Measurements from ENCODE around the gene LSM4.

Gene LSM4

GRCh38 chr19:18311502-18312091 is 11.3 kb downstream of the LSM4 start:
- Histone ChIP-seq H3K9me3 (replicated peaks in 1 of 11) (no peaks in the 10 kb centered on the region), H3K4me1 (peaks cover 40 to 67% (median 48%) of the 10 kb centered on the region in 10 experiments), H3K27ac (peak overlapping the region in 6 of 11 experiments; percentile 7 to 56 (median 32); a peak in 10 of 22 replicates), H3K27me3 (no peaks in the 10 kb centered on the region), H3K36me3 (peaks cover 54 to 88% (median 73%) of the 10 kb centered on the region in 11 experiments), H3K4me3 (no peak overlapping the region), H3K4me2 (no peak overlapping the region), H3K9ac (peak overlapping the region in 5 of 11 experiments; percentile 23 to 39 (median 33); a peak in 4 of 22 replicates), H4K20me1 (peaks cover 0 to 13% (median 0%) of the 10 kb centered on the region in 11 experiments; a peak in 4 of 22 replicates)
- TF ChIP-seq Cebpa-rat (IDR thresholded peaks at IDR 0.05), result no peak

DNA sequence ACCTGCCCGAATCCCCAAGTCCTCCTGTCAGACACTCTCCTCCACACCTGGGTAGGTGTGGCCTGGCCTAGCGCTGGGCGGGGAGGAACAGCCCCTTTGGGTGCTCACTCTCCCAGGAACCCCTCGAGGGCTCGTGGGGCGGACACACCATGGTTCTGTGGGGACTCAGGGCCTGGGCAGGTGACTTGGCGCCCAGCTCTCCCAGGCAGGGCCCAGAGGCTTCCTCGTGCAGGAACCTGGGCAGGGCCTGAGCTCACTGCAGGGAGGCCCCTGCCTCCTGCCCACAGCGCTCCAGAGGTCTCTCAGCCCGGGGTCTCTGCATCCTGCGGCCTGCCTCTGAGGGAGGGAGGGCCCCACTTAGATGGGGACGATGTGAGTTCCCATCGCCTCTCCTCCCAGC is 11.9 kb downstream of the LSM4 start:
- no peak overlapping the region for H3K4me3 ChIP-seq
- no peaks in the 10 kb centered on the region for H3K27me3 ChIP-seq
- H3K36me3 ChIP-seq, result peaks cover 54 to 88% (median 73%) of the 10 kb centered on the region in 11 experiments
- peaks cover 0 to 13% (median 0%) of the 10 kb centered on the region in 11 experiments; a peak in 4 of 22 replicates for H4K20me1 ChIP-seq
- H3K9me3 ChIP-seq (replicated peaks in 1 of 11), result no peaks in the 10 kb centered on the region
- H3K4me2 ChIP-seq, result no peak overlapping the region
- 0 out of 22 replicates have a peak overlapping the region, but pooled peaks of 3 of the 11 experiments have one; percentile 5 to 33 (median 13) for H3K9ac ChIP-seq
- peaks cover 40 to 67% (median 48%) of the 10 kb centered on the region in 10 experiments for H3K4me1 ChIP-seq
- TF ChIP-seq Cebpa-rat (IDR thresholded peaks at IDR 0.05), result no peak
- peak overlapping the region in 4 of 11 experiments; percentile 7 to 48 (median 20); a peak in 5 of 22 replicates for H3K27ac ChIP-seq

DNA sequence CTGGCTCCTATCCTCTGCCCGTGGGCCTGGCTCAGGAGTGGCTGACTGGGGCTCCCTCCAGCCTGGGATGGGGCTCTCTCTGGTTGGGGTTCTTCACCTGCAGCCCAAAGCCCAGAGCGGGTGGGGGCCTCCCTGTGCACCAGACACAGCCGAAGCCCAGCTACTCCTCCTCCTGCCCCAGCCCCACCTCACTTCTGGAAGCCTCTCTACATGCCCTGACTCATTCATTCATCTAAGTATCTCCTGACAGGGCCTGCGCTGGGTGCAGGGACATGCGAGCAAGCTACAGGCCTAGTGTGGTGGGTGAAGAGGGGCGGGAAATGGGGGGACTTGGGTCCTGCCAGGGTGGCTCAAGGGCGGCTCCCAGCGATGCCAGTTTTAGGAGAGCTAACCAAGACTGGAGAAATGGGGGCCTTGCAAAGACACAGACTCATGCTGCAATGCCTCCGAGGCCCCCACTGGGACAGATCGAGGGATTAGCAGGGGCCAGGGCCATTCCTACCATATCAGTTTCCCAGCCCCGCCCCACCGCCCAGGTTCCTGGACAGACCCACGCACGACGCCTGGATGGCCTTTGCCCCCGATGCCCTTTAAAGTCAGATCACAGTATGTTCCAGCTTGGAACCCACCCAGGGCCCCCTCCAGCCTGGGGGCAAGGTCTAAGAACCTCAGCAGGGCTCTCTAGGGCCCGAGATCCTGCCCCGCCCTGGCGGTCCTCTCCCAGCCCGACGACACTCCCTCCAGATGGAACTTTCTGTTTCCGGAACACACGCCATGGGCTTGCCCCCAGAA is 12.6 kb downstream of the LSM4 start:
- Histone ChIP-seq H3K9me3 (replicated peaks in 1 of 11) (no peaks in the 10 kb centered on the region), H4K20me1 (peaks cover 0 to 13% (median 0%) of the 10 kb centered on the region in 11 experiments; a peak in 4 of 22 replicates), H3K4me2 (0 out of 22 replicates have a peak overlapping the region, but pooled peaks of 1 of the 11 experiments have one; percentile 95), H3K36me3 (peaks cover 54 to 81% (median 68%) of the 10 kb centered on the region in 11 experiments), H3K9ac (0 out of 22 replicates have a peak overlapping the region, but pooled peaks of 3 of the 11 experiments have one; percentile 5 to 33 (median 13)), H3K27ac (peak overlapping the region in 2 of 11 experiments; percentile 28 to 48; a peak in 2 of 22 replicates), H3K4me1 (peaks cover 43 to 67% (median 48%) of the 10 kb centered on the region in 10 experiments), H3K27me3 (no peaks in the 10 kb centered on the region), H3K4me3 (no peak overlapping the region)
- no peak for TF ChIP-seq Cebpa-rat (IDR thresholded peaks at IDR 0.05)

DNA sequence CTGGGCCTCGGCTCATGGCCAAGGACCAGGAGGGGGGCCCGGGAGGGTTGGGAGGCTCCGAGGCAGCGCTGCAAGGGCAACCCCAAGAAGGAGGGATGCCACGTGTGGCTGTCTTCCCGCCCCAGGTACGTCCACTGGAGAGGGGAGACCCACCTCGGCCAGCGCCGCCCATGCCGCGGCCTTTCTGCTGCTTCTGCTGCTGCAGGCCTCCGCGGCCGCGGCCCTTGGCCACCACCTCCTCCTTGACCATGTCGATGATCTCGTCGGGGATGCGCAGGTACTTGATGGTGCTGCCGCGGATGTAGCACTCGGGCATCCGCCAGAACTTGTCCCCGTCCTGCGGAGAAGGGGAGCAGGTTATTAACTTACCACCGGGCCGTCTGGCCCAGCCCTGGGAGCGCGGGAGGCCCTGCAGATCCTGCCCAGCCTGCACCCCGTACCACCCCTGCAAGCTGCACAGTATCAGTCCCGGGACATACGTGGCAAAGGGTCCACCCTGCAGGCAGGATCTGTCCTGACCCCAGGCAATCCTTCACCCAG is 13.3 kb downstream of the LSM4 start:
- no peak overlapping the region for H3K4me3 ChIP-seq
- peak overlapping the region in 8 of 11 experiments; percentile 88 to 99 (median 96); a peak in 8 of 22 replicates for H3K4me2 ChIP-seq
- peaks cover 53 to 74% (median 63%) of the 10 kb centered on the region in 11 experiments for H3K36me3 ChIP-seq
- H3K4me1 ChIP-seq, result peaks cover 48 to 69% (median 51%) of the 10 kb centered on the region in 10 experiments
- H3K27me3 ChIP-seq, result no peaks in the 10 kb centered on the region
- H3K27ac ChIP-seq, result peak overlapping the region in 6 of 11 experiments; percentile 40 to 98 (median 94); a peak in 6 of 22 replicates
- peaks cover 0 to 13% (median 0%) of the 10 kb centered on the region in 11 experiments; a peak in 4 of 22 replicates for H4K20me1 ChIP-seq
- TF ChIP-seq Cebpa-rat (IDR thresholded peaks at IDR 0.05), result no peak
- no peaks in the 10 kb centered on the region for H3K9me3 ChIP-seq (replicated peaks in 1 of 11)
- peak overlapping the region in 4 of 11 experiments; percentile 44 to 90 (median 84); a peak in 3 of 22 replicates for H3K9ac ChIP-seq

DNA sequence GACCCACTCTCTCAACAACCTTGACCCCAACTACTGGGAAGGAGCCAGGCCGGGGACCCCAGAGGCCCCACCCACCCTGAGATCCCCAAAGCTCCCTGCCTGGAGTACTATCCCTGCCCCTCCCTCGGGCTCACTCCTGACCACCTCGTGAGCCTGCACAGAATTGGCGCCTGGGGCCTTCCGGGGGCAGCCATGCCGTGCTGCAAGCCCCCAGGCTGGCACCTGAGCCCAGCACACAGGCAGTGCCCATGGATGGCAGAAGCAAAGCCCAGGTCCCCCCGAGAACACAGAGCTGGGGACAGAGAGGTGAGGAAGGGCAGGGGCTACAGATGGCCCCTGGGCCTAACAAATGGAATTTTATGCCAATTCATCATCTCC is 13.9 kb downstream of the LSM4 start:
- Histone ChIP-seq H3K4me3 (no peak overlapping the region; a peak in 1 of 20 replicates), H4K20me1 (peaks cover 0 to 13% (median 0%) of the 10 kb centered on the region in 11 experiments; a peak in 4 of 22 replicates), H3K9ac (peak overlapping the region in 7 of 11 experiments; percentile 44 to 93 (median 87); a peak in 11 of 22 replicates), H3K36me3 (peaks cover 47 to 67% (median 57%) of the 10 kb centered on the region in 11 experiments), H3K4me2 (peak overlapping the region in 9 of 11 experiments; percentile 88 to 99 (median 95); a peak in 18 of 22 replicates), H3K4me1 (peaks cover 52 to 71% (median 56%) of the 10 kb centered on the region in 10 experiments), H3K27me3 (no peaks in the 10 kb centered on the region), H3K27ac (peak overlapping the region in 7 of 11 experiments; percentile 40 to 99 (median 95); a peak in 9 of 22 replicates), H3K9me3 (replicated peaks in 1 of 11) (no peaks in the 10 kb centered on the region)
- TF ChIP-seq Cebpa-rat (IDR thresholded peaks at IDR 0.05), result no peak

DNA sequence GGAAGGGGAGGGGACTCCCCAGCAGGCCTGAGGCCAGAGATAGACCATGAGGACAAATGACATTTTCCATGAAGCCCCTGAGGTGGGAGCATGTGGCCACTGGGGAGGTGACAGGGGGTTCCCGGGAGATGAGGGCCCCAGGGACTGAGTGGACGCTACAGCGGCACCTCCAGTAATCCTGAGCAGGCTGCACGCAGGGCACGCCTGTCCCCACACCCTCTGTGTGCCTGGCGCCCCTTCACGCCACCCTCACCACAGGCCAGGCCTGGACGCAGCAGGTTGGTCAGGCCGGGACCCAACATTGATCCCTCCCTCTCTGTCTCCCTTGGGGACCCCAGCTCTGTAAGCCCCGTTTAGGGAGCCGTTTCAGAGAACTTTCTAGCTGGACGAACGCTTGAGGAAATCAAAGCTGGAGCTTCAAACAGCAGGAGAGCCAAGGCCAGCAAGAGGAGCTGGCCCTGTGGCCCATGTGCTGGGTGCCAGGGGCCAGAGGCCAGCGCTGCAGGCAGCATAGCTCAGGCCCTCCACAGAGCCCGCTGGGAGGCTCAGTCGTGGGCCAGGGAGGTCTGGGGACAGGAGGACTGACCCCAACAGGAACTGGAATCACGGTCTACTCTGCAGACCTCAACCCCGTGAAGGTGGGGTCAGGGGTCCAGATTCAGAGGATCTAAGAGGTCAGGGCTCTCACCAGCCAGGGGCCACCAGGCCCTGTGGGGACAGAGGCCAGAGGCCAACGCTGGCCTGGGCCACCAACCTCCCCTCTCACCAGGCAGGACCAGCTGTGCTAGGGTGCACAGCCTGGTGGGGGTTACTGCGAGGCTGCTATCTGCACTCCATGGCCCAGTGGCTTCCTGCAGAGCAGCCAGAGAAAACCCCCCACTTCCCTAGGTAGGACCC is 14.6 kb downstream of the LSM4 start:
- Histone ChIP-seq H4K20me1 (peaks cover 0 to 13% (median 0%) of the 10 kb centered on the region in 11 experiments; a peak in 4 of 22 replicates), H3K9ac (peak overlapping the region; percentile 31 to 93 (median 87); a peak in 19 of 22 replicates), H3K27me3 (no peaks in the 10 kb centered on the region), H3K36me3 (peaks cover 43 to 61% (median 51%) of the 10 kb centered on the region in 11 experiments), H3K27ac (peak overlapping the region in 9 of 11 experiments; percentile 87 to 99 (median 95); a peak in 18 of 22 replicates), H3K4me1 (peaks cover 58 to 77% (median 63%) of the 10 kb centered on the region in 10 experiments), H3K4me3 (peak overlapping the region in 3 of 10 experiments; percentile 44 to 65 (median 49); a peak in 6 of 20 replicates), H3K9me3 (replicated peaks in 1 of 11) (no peaks in the 10 kb centered on the region), H3K4me2 (peak overlapping the region; percentile 88 to 99 (median 95))
- no peak for TF ChIP-seq Cebpa-rat (IDR thresholded peaks at IDR 0.05)

GRCh38 chr19:18307271-18307681 is 15.6 kb downstream of the LSM4 start:
- Histone ChIP-seq H3K4me2 (peak overlapping the region; percentile 88 to 99 (median 95)), H3K27ac (peak overlapping the region; percentile 26 to 99 (median 94); a peak in 21 of 22 replicates), H4K20me1 (peaks cover 0 to 13% (median 0%) of the 10 kb centered on the region in 11 experiments; a peak in 4 of 22 replicates), H3K9ac (peak overlapping the region; percentile 31 to 93 (median 87)), H3K4me1 (peaks cover 68 to 87% (median 73%) of the 10 kb centered on the region in 10 experiments), H3K9me3 (replicated peaks in 1 of 11) (no peaks in the 10 kb centered on the region), H3K4me3 (peak overlapping the region in 8 of 10 experiments; percentile 26 to 65 (median 48); a peak in 14 of 20 replicates), H3K27me3 (no peaks in the 10 kb centered on the region), H3K36me3 (peaks cover 33 to 51% (median 41%) of the 10 kb centered on the region in 11 experiments)
- TF ChIP-seq Cebpa-rat (IDR thresholded peaks at IDR 0.05), result no peak
